Spleen (tissue), 11 donors: Measurements from ENCODE around the gene UBN1. TPM values are rescaled to one million over a fixed set of nuclear protein-coding genes. Genes with fewer than 3 reads are reported as not detected.

ENCODE experiments used
- DNase-seq: peaks from one replicate; pipeline ENCODE4 v3.0.0-alpha.2; 2020
- H3K27ac ChIP-seq, 8 donors: fragments of 200-600 bp; sonication (generic) in 7 of 8; 1 replicate in 4 of 8; 2 replicates in 4 of 8; pipeline versions ENCODE4 v1.5.0 to v1.8.0; 2016 to 2021; ENCODE audit warnings: inconsistent platforms in 4 of 8, mild to moderate bottlenecking in 4 of 8, moderate library complexity in 1 of 8
- H3K27me3 ChIP-seq, 7 donors: fragments of 200-600 bp; sonication (generic) in 6 of 7; replicated peaks in 1 of 7; 1 replicate in 4 of 7; 2 replicates in 3 of 7; pipeline versions ENCODE4 v1.5.0 to v1.8.0; 2016 to 2021; ENCODE audit warnings: inconsistent platforms in 3 of 7, mild to moderate bottlenecking in 1 of 7
- H3K36me3 ChIP-seq, 6 donors: fragments of 200-600 bp; sonication (generic) in 5 of 6; 1 replicate in 4 of 6; 2 replicates in 2 of 6; pipeline versions ENCODE4 v1.5.0 to v1.8.0; 2016 to 2021; ENCODE audit warnings: inconsistent platforms in 2 of 6
- H3K4me1 ChIP-seq, 6 donors: fragments of 200-600 bp; sonication (generic) in 5 of 6; 1 replicate in 3 of 6; 2 replicates in 3 of 6; pipeline versions ENCODE4 v1.5.0 to v1.8.0; 2016 to 2021; ENCODE audit warnings: inconsistent platforms in 3 of 6
- H3K4me3 ChIP-seq, 8 donors: fragments of 200-600 bp; sonication (generic) in 7 of 8; 1 replicate in 4 of 8; 2 replicates in 4 of 8; pipeline versions ENCODE4 v1.5.0 to v1.8.0; 2016 to 2021; ENCODE audit warnings: inconsistent platforms in 4 of 8, mild to moderate bottlenecking in 4 of 8, moderate library complexity in 2 of 8
- H3K9me3 ChIP-seq, 8 donors: fragments of 200-600 bp; sonication (generic) in 7 of 8; 1 replicate in 4 of 8; 2 replicates in 4 of 8; pipeline versions ENCODE4 v1.5.0 to v1.8.0; 2016 to 2021; ENCODE audit warnings: inconsistent platforms in 4 of 8
- CTCF ChIP-seq, 11 experiments: fragments of 200-600 bp in 7 of 11; fragments of 450-650 bp in 4 of 11; sonication (generic) in 4 of 11; IDR thresholded peaks in 8 of 11; conservative IDR thresholded peaks in 3 of 11; 1 replicate in 7 of 11; 2 replicates in 4 of 11; pipeline versions ENCODE4 v1.4.0 to v1.8.0; 2016 to 2021; ENCODE audit warnings: antibody characterized with exemption in 11 of 11, inconsistent platforms in 4 of 11, mild to moderate bottlenecking in 1 of 11
- POLR2A ChIP-seq, 3 donors: fragments of 450-650 bp; IDR thresholded peaks; one replicate each; pipeline ENCODE4 v1.5.1; 2017; ENCODE audit warnings: antibody characterized with exemption in 3 of 3, mild to moderate bottlenecking in 1 of 3
- POLR2AphosphoS5 ChIP-seq, 3 donors: sonication (generic); formaldehyde crosslinking; IDR thresholded peaks; one replicate each; pipeline ENCODE4 v1.5.1; 2017; ENCODE audit warnings: antibody characterized with exemption in 3 of 3
- WGBS, 5 donors: extraction: QIAGEN DNeasy Blood & Tissue Kit in 3 of 5; methylation state at CpG; one replicate each; pipeline versions ENCODE4 v1.1.5 to v1.1.7; 2013 to 2018; 5-methylcytosine and 5-hydroxymethylcytosine counted together
- intact Hi-C: fragments of 100-400 bp; cut with DNase I; formaldehyde crosslinking; loops from one replicate; pipeline ENCODE4 v1.15.0; 2023; ENCODE audit warnings: low total_unique reads
- polyA plus RNA-seq, 3 donors: library from polyadenylated mRNA; stranded (reverse); fragments of 200-250 nt; gene quantifications; one replicate each; pipeline ENCODE4 v1.2.1, GENCODE V29; 2013
- total RNA-seq, 7 donors: library from RNA; depleted of rRNA in 3 of 7; stranded (reverse); fragments of >200 nt in 3 of 7; fragmentation: NEBNext Ultra II Directional in 4 of 7; extraction: Animal tissue kit (Norgen Biotek cat#: 25700) in 4 of 7; gene quantifications; one replicate each; pipeline versions ENCODE4 v1.1.0 to v1.2.1, GENCODE V29; 2016 to 2021
- donor health status: healthy with polysubstance abuse.
- donor health status: DM: no; HTN: no; CAD: no; lungs with moderate emphysema.
- donor health status: DM: no; HTN: no; CAD: no.
- donor health status: Bipolar disorder and iron deficiency.
- donor health status: healthy.
- donor health status: DM: no; HTN: no; CAD: no.
- donor health status: DM: yes; HTN: yes; CAD: no.

The UBN1 gene
- total and polyA plus RNA-seq, 10 donors, result 4.8 to 69.4 (median 52.2) TPM

GRCh38 chr16:4911970-4912386, 64.7 kb downstream of the UBN1 start:
- WGBS, 5 donors, result 71 to 83% (median 77%) methylated on average over 6 of the region's 6 CpGs
- Histone ChIP-seq H3K36me3 (no peaks in the 10 kb centered on the region), H3K27me3 (peaks cover 0 to 19% (median 0%) of the 10 kb centered on the region in 7 donors), H3K27ac (no peak overlapping the region), H3K9me3 (no peaks in the 10 kb centered on the region), H3K4me1 (no peaks in the 10 kb centered on the region), H3K4me3 (no peak overlapping the region)
- no peak for TF ChIP-seq POLR2A (IDR thresholded peaks at IDR 0.05)
- no peak for TF ChIP-seq CTCF (IDR thresholded peaks at IDR 0.05 in 8 of 11, conservative IDR thresholded peaks at IDR 0.05 in 3 of 11)
- no peak for TF ChIP-seq POLR2AphosphoS5 (IDR thresholded peaks at IDR 0.05)
- intact Hi-C loops, result no loop called here
- DNase-seq, result no peak

- Histone ChIP-seq H3K27me3 (peaks cover 0 to 19% (median 0%) of the 10 kb centered on the region in 7 donors), H3K9me3 (no peaks in the 10 kb centered on the region), H3K4me1 (no peaks in the 10 kb centered on the region), H3K27ac (no peak overlapping the region), H3K36me3 (no peaks in the 10 kb centered on the region), H3K4me3 (no peak overlapping the region)
- 74 to 91% (median 79%) methylated on average over 6 to 7 of the region's 7 CpGs for WGBS, 5 donors
- intact Hi-C loops, result no loop called here
- TF ChIP-seq CTCF (IDR thresholded peaks at IDR 0.05 in 8 of 11, conservative IDR thresholded peaks at IDR 0.05 in 3 of 11) (no peak), POLR2AphosphoS5 (IDR thresholded peaks at IDR 0.05) (no peak), POLR2A (IDR thresholded peaks at IDR 0.05) (no peak)
- peak; percentile 15 for DNase-seq
These were observed 66.0 kb downstream of the UBN1 start for GRCh38 chr16:4913130-4913773.

GRCh38 chr16:4913774-4914525, 66.7 kb downstream of the UBN1 start:
- TF ChIP-seq POLR2A (IDR thresholded peaks at IDR 0.05) (no peak), POLR2AphosphoS5 (IDR thresholded peaks at IDR 0.05) (no peak), CTCF (IDR thresholded peaks at IDR 0.05 in 8 of 11, conservative IDR thresholded peaks at IDR 0.05 in 3 of 11) (no peak)
- H3K27ac ChIP-seq, result no peak overlapping the region
- peaks cover 0 to 19% (median 0%) of the 10 kb centered on the region in 7 donors for H3K27me3 ChIP-seq
- WGBS, 5 donors, result 83 to 93% (median 89%) methylated on average over 15 of the region's 15 CpGs
- H3K4me1 ChIP-seq, result no peaks in the 10 kb centered on the region
- no peak overlapping the region for H3K4me3 ChIP-seq
- H3K9me3 ChIP-seq, result no peaks in the 10 kb centered on the region
- no peak for DNase-seq
- intact Hi-C loops, result no loop called here
- no peaks in the 10 kb centered on the region for H3K36me3 ChIP-seq

GRCh38 chr16:4914528-4915225, 67.4 kb downstream of the UBN1 start:
- Histone ChIP-seq H3K4me1 (no peaks in the 10 kb centered on the region), H3K4me3 (no peak overlapping the region), H3K9me3 (no peaks in the 10 kb centered on the region), H3K36me3 (no peaks in the 10 kb centered on the region), H3K27me3 (peaks cover 0 to 19% (median 0%) of the 10 kb centered on the region in 7 donors), H3K27ac (no peak overlapping the region)
- intact Hi-C loops, result no loop called here
- 76 to 93% (median 89%) methylated on average over 6 to 7 of the region's 7 CpGs for WGBS, 5 donors
- no peak for TF ChIP-seq POLR2A (IDR thresholded peaks at IDR 0.05)
- TF ChIP-seq CTCF (IDR thresholded peaks at IDR 0.05 in 8 of 11, conservative IDR thresholded peaks at IDR 0.05 in 3 of 11), result no peak
- no peak for TF ChIP-seq POLR2AphosphoS5 (IDR thresholded peaks at IDR 0.05)
- DNase-seq, result no peak
